HepG2 (cell line): ENCODE measurements around the gene CDK8. TPM values are rescaled to one million over a fixed set of nuclear protein-coding genes. Genes with fewer than 3 reads are reported as not detected.
"Not testable (repeated sequence)": the region's sequence is repeated elsewhere in the genome, so short reads cannot be mapped to it uniquely, and the experiment has no call there.

ENCODE experiments used
- ATAC-seq: fragments of 200-7000 bp; cut with Tn5 transposase; 3 replicates; pipeline ENCODE4 v1.9.1; 2020; ENCODE audit warnings: mild to moderate bottlenecking, moderate library complexity
- BruUV-seq: library from RNA; stranded (reverse); fragments of 400-500 nt; replicated peaks from 2 replicates; lab custom pipeline; 2021; lab: Mats Ljungman, UMichigan
- CTCF ChIA-PET: fragments of 300-600 bp; formaldehyde crosslinking; extraction: SDS; loops from one replicate; lab custom pipeline; 2021; ENCODE audit warnings: low total read pairs, inconsistent platforms, low intra/inter-chr PET ratio; lab: Yijun Ruan, JAX
- POLR2A ChIA-PET: fragments of 350-600 bp; sonication (Branson Sonifier 250); formaldehyde crosslinking; loops from one replicate; lab custom pipeline; 2020; ENCODE audit warnings: antibody characterized with exemption, inconsistent platforms; lab: Yijun Ruan, JAX
- DNase-seq: peaks from one replicate; pipeline ENCODE4 v3.0.0-alpha.2; 2015; ENCODE audit warnings: low spot score
- FAIRE-seq: peaks from 3 replicates; lab custom pipeline; 2011; peaks lifted over from hg19 to GRCh38; lab: Jason Lieb, UNC
- H2AFZ ChIP-seq: one replicate; pipeline ENCODE4 v1.6.1; 2011; ENCODE audit warnings: low read length, inconsistent platforms
- H3K27ac ChIP-seq: fragments of 300-600 bp; 3 replicates; pipeline ENCODE4 v1.8.0; 2011; ENCODE audit warnings: mixed run types, mild to moderate bottlenecking, mixed read lengths, low read length, inconsistent platforms; ENCODE audit not compliant: insufficient read depth; ENCODE audit errors: extremely low read length
- H3K27me3 ChIP-seq, 2 experiments: fragments of 200-600 bp in 1 of 2; 2 replicates in 1 of 2; 3 replicates in 1 of 2; pipeline versions ENCODE4 v1.6.0 to v1.8.0; 2011; ENCODE audit warnings: low read length in 2 of 2, mild to moderate bottlenecking in 2 of 2, moderate library complexity in 2 of 2, inconsistent platforms in 1 of 2; ENCODE audit not compliant: insufficient read depth in 2 of 2, control insufficient read depth in 1 of 2
- H3K36me3 ChIP-seq, 2 experiments: fragments of 200-600 bp in 1 of 2; replicated peaks in 1 of 2; 2 replicates in 1 of 2; 3 replicates in 1 of 2; pipeline versions ENCODE4 v1.5.1 to v1.8.0; 2011; ENCODE audit warnings: low read length in 2 of 2, inconsistent platforms in 1 of 2; ENCODE audit not compliant: insufficient read depth in 2 of 2, control insufficient read depth in 1 of 2
- H3K4me1 ChIP-seq: 2 replicates; pipeline ENCODE4 v1.5.1; 2012; ENCODE audit warnings: low read length, inconsistent platforms; ENCODE audit not compliant: insufficient read depth
- H3K4me2 ChIP-seq: 2 replicates; pipeline ENCODE4 v1.6.0; 2011; ENCODE audit warnings: low read depth, low read length, inconsistent platforms
- H3K4me3 ChIP-seq, 3 experiments: fragments of 200-600 bp in 1 of 3; sonication (generic), shearing (Covaris generic) in 1 of 3; replicated peaks in 1 of 3; 2 replicates each; pipeline ENCODE4 v1.5.1; 2011 to 2016; ENCODE audit warnings: low read length in 3 of 3, inconsistent platforms in 2 of 3, low read depth in 2 of 3, mild to moderate bottlenecking in 2 of 3, control low read depth in 1 of 3, mixed read lengths in 1 of 3; ENCODE audit not compliant: insufficient read depth in 1 of 3
- H3K79me2 ChIP-seq: one replicate; pipeline ENCODE4 v1.6.1; 2011; ENCODE audit warnings: low read length, inconsistent platforms; ENCODE audit not compliant: insufficient read depth
- H3K9ac ChIP-seq: 2 replicates; pipeline ENCODE4 v1.6.0; 2011; ENCODE audit warnings: mild to moderate bottlenecking, low read depth, low read length, inconsistent platforms; ENCODE audit not compliant: insufficient read depth
- H3K9me3 ChIP-seq: 2 replicates; pipeline ENCODE4 v1.5.1; 2012; ENCODE audit warnings: mild to moderate bottlenecking, low read length
- H4K20me1 ChIP-seq: 2 replicates; pipeline ENCODE4 v1.6.0; 2011; ENCODE audit warnings: inconsistent platforms, mild to moderate bottlenecking, low read length, moderate library complexity; ENCODE audit not compliant: insufficient read depth
- CTCF ChIP-seq: sonication (generic); formaldehyde crosslinking; IDR thresholded peaks from 2 replicates; pipeline ENCODE4 v1.5.0; 2020; ENCODE audit warnings: mild to moderate bottlenecking, missing genetic modification reagents, moderate library complexity
- ZMAT5 ChIP-seq: sonication (generic); formaldehyde crosslinking; IDR thresholded peaks from 2 replicates; pipeline ENCODE4 v1.5.0; 2020; ENCODE audit warnings: mild to moderate bottlenecking, low read depth, missing genetic modification reagents, borderline replicate concordance
- ZNF574 ChIP-seq: sonication (generic); formaldehyde crosslinking; IDR thresholded peaks from 2 replicates; pipeline ENCODE4 v1.4.0; 2020; ENCODE audit warnings: missing genetic modification reagents
- WGBS: methylation state at CpG from one replicate; pipeline ENCODE4 v1.1.6; 2017; ENCODE audit warnings: low lambda C conversion rate; 5-methylcytosine and 5-hydroxymethylcytosine counted together
- in situ Hi-C: cut with HindIII; loops from 2 replicates; pipeline ENCODE4 v1.10.0; 2017; ENCODE audit warnings: low pct_unique_long_range_greater_than_20kb; ENCODE audit not compliant: extremely low pct_ligation_motif_present
- intact Hi-C: fragments of 100-400 bp; cut with micrococcal nuclease; formaldehyde crosslinking; loops from one replicate; pipeline ENCODE4 v1.10.0; 2022; ENCODE audit not compliant: unreplicated experiment
- polyA plus RNA-seq, 8 experiments: library from polyadenylated mRNA; depleted of rRNA in 3 of 8; stranded (reverse) in 7 of 8; unstranded in 1 of 8; fragments of >200 nt; fragmentation: Illumina TruSeq in 4 of 8; extraction: Trizol in 4 of 8; gene quantifications; 2 replicates each; pipeline versions ENCODE4 v1.2.1 to v1.2.3, GENCODE V29; 2011 to 2016; ENCODE audit warnings: low read depth in 4 of 8, missing spikeins in 1 of 8, mixed read lengths in 1 of 8; ENCODE audit not compliant: insufficient read depth in 1 of 8
- total RNA-seq, 5 experiments: library from RNA; depleted of rRNA; stranded (reverse); fragments of >200 nt; fragmentation: Illumina TruSeq; extraction: Trizol; gene quantifications; 2 replicates each; pipeline ENCODE4 v1.2.3, GENCODE V29; 2016; ENCODE audit warnings: low read depth in 1 of 5

CDK8 gene
- total and polyA plus RNA-seq, 2 of the 13 experiments (the other 11 are each of a cell fraction or from before 2014, with no cell fraction given) = 15.8 to 16.4 TPM

GRCh38 chr13:26280822-26281221 lies 26.9 kb downstream of the CDK8 start:
- in situ Hi-C loops = no loop called here
- Histone ChIP-seq H3K27ac (no peak overlapping the region), H3K36me3 (0 out of 5 replicates have a peak, but pooled peaks cover 0 to 2% of the 10 kb centered on the region in 2 experiments), H3K9ac (no peak overlapping the region), H3K27me3 (no peaks in the 10 kb centered on the region), H3K4me2 (no peak overlapping the region), H2AFZ (no peak overlapping the region), H3K4me3 (no peak overlapping the region), H3K4me1 (0 out of 2 replicates have a peak, but pooled peaks cover 10% of the 10 kb centered on the region), H3K79me2 (peaks cover 25% of the 10 kb centered on the region), H4K20me1 (no peaks in the 10 kb centered on the region), H3K9me3 (no peaks in the 10 kb centered on the region)
- ATAC-seq = no peak
- DNase-seq = peak; percentile 4
- POLR2A ChIA-PET = no interaction called here
- no peak for FAIRE-seq
- BruUV-seq = no TSS peak
- no peak for TF ChIP-seq ZMAT5 (CRISPR knock-in tag)
- TF ChIP-seq ZNF574 (CRISPR knock-in tag) = peak; percentile 51
- TF ChIP-seq CTCF = peak; percentile 19
- WGBS = 67% methylated on average over 1 of the region's 1 CpG
- intact Hi-C loops = no loop called here
- CTCF ChIA-PET = no interaction called here

GRCh38 chr13:26285911-26286310 lies 32.0 kb downstream of the CDK8 start:
- H3K27ac ChIP-seq, H2AFZ ChIP-seq, H3K79me2 ChIP-seq, H3K4me3 ChIP-seq, H3K9me3 ChIP-seq, H3K36me3 ChIP-seq, H3K9ac ChIP-seq, H3K4me1 ChIP-seq, POLR2A ChIA-PET, H3K27me3 ChIP-seq, H3K4me2 ChIP-seq, in situ Hi-C loops, DNase-seq, CTCF ChIA-PET, ATAC-seq, FAIRE-seq, intact Hi-C loops, H4K20me1 ChIP-seq, BruUV-seq: not testable (repeated sequence)
- WGBS = 50% methylated on average over 2 of the region's 2 CpGs

- in situ Hi-C loops, FAIRE-seq, ATAC-seq, POLR2A ChIA-PET, H3K4me2 ChIP-seq, H3K4me3 ChIP-seq, H3K27me3 ChIP-seq, H3K36me3 ChIP-seq, H3K4me1 ChIP-seq, H3K79me2 ChIP-seq, H4K20me1 ChIP-seq, H3K9ac ChIP-seq, H3K27ac ChIP-seq, BruUV-seq, DNase-seq, H3K9me3 ChIP-seq, intact Hi-C loops, H2AFZ ChIP-seq: not testable (repeated sequence)
- CTCF ChIA-PET = interaction anchor here (0.7 kb wide), 1 partner anchor 197 kb away, joined by 3 read pairs; no protein-coding TSS in a partner anchor
- 95% methylated on average over 7 of the region's 7 CpGs for WGBS
Observed at GRCh38 chr13:26288838-26289237, 34.9 kb downstream of the CDK8 start.
